ELR (cell line): ENCODE measurements around the gene SRM.
"Not testable (repeated sequence)": the region's sequence is repeated elsewhere in the genome, so short reads cannot be mapped to it uniquely, and the experiment has no call there.

Experiments
- DNase-seq: peaks from one replicate; pipeline ENCODE4 v3.0.0-alpha.2; 2015; ENCODE audit warnings: low read depth

Gene SRM

GRCh38 chr1:11044849-11045427, 14.9 kb downstream of the SRM start:
- DNase-seq, result no peak

GRCh38 chr1:11044086-11044848, 15.6 kb downstream of the SRM start:
- no peak for DNase-seq

GRCh38 chr1:11042995-11043874, 16.6 kb downstream of the SRM start:
- DNase-seq, result no peak

GRCh38 chr1:11042065-11042464, 17.8 kb downstream of the SRM start:
- no peak for DNase-seq

- no peak for DNase-seq
These were observed 18.8 kb downstream of the SRM start for GRCh38 chr1:11041048-11041447.

GRCh38 chr1:11040105-11040429, 19.8 kb downstream of the SRM start:
- not testable (repeated sequence) for DNase-seq

GRCh38 chr1:11039351-11040104, 20.3 kb downstream of the SRM start:
- no peak for DNase-seq

GRCh38 chr1:11037740-11038182, 22.1 kb downstream of the SRM start:
- peak; percentile 80 for DNase-seq

- not testable (repeated sequence) for DNase-seq
These were observed 22.6 kb downstream of the SRM start for GRCh38 chr1:11037019-11037739.

GRCh38 chr1:11031624-11032262, 28.1 kb downstream of the SRM start:
- DNase-seq, result no peak

- DNase-seq, result no peak
These were observed 29.0 kb downstream of the SRM start for GRCh38 chr1:11030865-11031264.

- no peak for DNase-seq
These were observed 31.8 kb downstream of the SRM start for GRCh38 chr1:11028018-11028417.

- no peak for DNase-seq
These were observed 32.5 kb downstream of the SRM start for GRCh38 chr1:11027316-11027715.

- no peak for DNase-seq
These were observed 32.9 kb downstream of the SRM start for GRCh38 chr1:11026903-11027302.

GRCh38 chr1:11026052-11026451, 33.8 kb downstream of the SRM start:
- no peak for DNase-seq

GRCh38 chr1:11025618-11026017, 34.2 kb downstream of the SRM start:
- DNase-seq, result no peak

- DNase-seq, result peak; percentile 26
These were observed 35.0 kb downstream of the SRM start for GRCh38 chr1:11024874-11025203.

GRCh38 chr1:11024154-11024873, 35.5 kb downstream of the SRM start:
- no peak for DNase-seq

GRCh38 chr1:11023201-11023600, 36.6 kb downstream of the SRM start:
- no peak for DNase-seq

GRCh38 chr1:11019971-11020370, 39.8 kb downstream of the SRM start:
- DNase-seq, result no peak
